GM18502 (cell line): ENCODE results near the gene PLA2G4B.

Experiments used
- ATAC-seq: cut with Tn5 transposase; IDR thresholded peaks from one replicate; pipeline ENCODE4 v1.9.1; 2021; ENCODE audit warnings: mild to moderate bottlenecking; ENCODE audit not compliant: unreplicated experiment, poor library complexity

Gene PLA2G4B

GRCh38 chr15:41866872-41867579 is 28.4 kb downstream of the PLA2G4B start:
- no peak for ATAC-seq

GRCh38 chr15:41868321-41868720 is 29.7 kb downstream of the PLA2G4B start:
- no peak for ATAC-seq

GRCh38 chr15:41869770-41870688 is 31.4 kb downstream of the PLA2G4B start:
- no peak for ATAC-seq

GRCh38 chr15:41870689-41871081 is 32.0 kb downstream of the PLA2G4B start:
- ATAC-seq: no peak

- no peak for ATAC-seq
Observed at GRCh38 chr15:41871175-41871905, 32.7 kb downstream of the PLA2G4B start.

- ATAC-seq: no peak
Observed at GRCh38 chr15:41872166-41872747, 33.6 kb downstream of the PLA2G4B start.

GRCh38 chr15:41873711-41874110 is 35.1 kb downstream of the PLA2G4B start:
- no peak for ATAC-seq

GRCh38 chr15:41874736-41875135 is 36.1 kb downstream of the PLA2G4B start:
- no peak for ATAC-seq

- ATAC-seq: no peak
Observed at GRCh38 chr15:41876007-41876406, 37.4 kb downstream of the PLA2G4B start.

GRCh38 chr15:41876689-41877088 is 38.0 kb downstream of the PLA2G4B start:
- ATAC-seq: no peak

GRCh38 chr15:41877631-41878354 is 39.1 kb downstream of the PLA2G4B start:
- no peak for ATAC-seq

- ATAC-seq: no peak
Observed at GRCh38 chr15:41878355-41878699, 39.7 kb downstream of the PLA2G4B start.

- no peak for ATAC-seq
Observed at GRCh38 chr15:41879321-41879845, 40.7 kb downstream of the PLA2G4B start.

- no peak for ATAC-seq
Observed at GRCh38 chr15:41880156-41880877, 41.7 kb downstream of the PLA2G4B start.

GRCh38 chr15:41881086-41881485 is 42.4 kb downstream of the PLA2G4B start:
- no peak for ATAC-seq

GRCh38 chr15:41881550-41881919 is 42.9 kb downstream of the PLA2G4B start:
- ATAC-seq: no peak

- ATAC-seq: no peak
Observed at GRCh38 chr15:41881920-41882688, 43.5 kb downstream of the PLA2G4B start.

GRCh38 chr15:41882689-41883483 is 44.2 kb downstream of the PLA2G4B start:
- ATAC-seq: no peak
